ENCODE measurements around the gene ANKS1A. TPM values are rescaled to one million over a fixed set of nuclear protein-coding genes. Genes with fewer than 3 reads are reported as not detected.
"Not testable (repeated sequence)": the region's sequence is repeated elsewhere in the genome, so short reads cannot be mapped to it uniquely, and the experiment has no call there.

ANKS1A gene
- total RNA-seq, 1 experiment from 2014 or later, result 14.0 TPM

DNA sequence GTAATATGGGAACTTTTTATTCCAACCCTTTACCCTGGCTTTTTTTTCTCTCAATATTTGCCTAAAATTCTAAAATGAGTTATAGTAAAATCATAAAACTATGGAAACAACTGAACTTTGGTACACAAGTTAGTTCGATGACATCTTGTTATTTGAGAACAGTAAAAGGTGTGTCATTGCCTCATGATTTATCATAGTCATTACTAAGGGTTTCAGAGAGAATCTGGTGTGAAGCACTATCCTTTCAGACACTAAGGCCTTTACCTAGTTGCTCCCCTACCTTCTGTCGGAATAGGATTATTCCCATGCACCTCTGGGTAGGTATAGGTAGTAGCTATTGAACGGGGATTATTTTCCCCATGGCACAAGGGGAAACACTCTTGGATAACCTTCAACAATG lies 12.6 kb upstream of the ANKS1A start:
- Mint-ChIP-seq H3K27ac (ENCODE audit: low read depth, unreplicated experiment) (no peak overlapping the region), H3K27me3 (ENCODE audit: insufficient read depth, unreplicated experiment) (no peaks in the 10 kb centered on the region), H3K4me3 (ENCODE audit: unreplicated experiment) (no peak overlapping the region), H3K36me3 (ENCODE audit: insufficient read depth, unreplicated experiment) (peaks cover 66% of the 10 kb centered on the region), H3K4me1 (ENCODE audit: insufficient read depth, unreplicated experiment) (no peaks in the 10 kb centered on the region), H3K9me3 (ENCODE audit: unreplicated experiment) (no peaks in the 10 kb centered on the region)
- POLR2A ChIA-PET, result interaction anchor here (0.6 to 6.0 kb wide), 2 partner anchors 12 to 60 kb away, joined by 3 to 37 read pairs; partner anchors contain the start of genes ANKS1A and TAF11
- no TSS peak for BruUV-seq (replicated peaks)
- no peak for DNase-seq (ENCODE audit: unreplicated experiment)
- CTCF ChIA-PET, result interaction anchor here (0.6 kb wide), 1 partner anchor 263 kb away, joined by 3 read pairs; no protein-coding TSS in a partner anchor
- TF ChIP-seq, protein P1, sequence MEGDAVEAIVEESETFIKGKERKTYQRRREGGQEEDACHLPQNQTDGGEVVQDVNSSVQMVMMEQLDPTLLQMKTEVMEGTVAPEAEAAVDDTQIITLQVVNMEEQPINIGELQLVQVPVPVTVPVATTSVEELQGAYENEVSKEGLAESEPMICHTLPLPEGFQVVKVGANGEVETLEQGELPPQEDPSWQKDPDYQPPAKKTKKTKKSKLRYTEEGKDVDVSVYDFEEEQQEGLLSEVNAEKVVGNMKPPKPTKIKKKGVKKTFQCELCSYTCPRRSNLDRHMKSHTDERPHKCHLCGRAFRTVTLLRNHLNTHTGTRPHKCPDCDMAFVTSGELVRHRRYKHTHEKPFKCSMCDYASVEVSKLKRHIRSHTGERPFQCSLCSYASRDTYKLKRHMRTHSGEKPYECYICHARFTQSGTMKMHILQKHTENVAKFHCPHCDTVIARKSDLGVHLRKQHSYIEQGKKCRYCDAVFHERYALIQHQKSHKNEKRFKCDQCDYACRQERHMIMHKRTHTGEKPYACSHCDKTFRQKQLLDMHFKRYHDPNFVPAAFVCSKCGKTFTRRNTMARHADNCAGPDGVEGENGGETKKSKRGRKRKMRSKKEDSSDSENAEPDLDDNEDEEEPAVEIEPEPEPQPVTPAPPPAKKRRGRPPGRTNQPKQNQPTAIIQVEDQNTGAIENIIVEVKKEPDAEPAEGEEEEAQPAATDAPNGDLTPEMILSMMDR (IDR thresholded peaks at IDR 0.05; ENCODE audit: unreplicated experiment), result no peak
- intact Hi-C loops (cut with micrococcal nuclease), result no loop called here

DNA sequence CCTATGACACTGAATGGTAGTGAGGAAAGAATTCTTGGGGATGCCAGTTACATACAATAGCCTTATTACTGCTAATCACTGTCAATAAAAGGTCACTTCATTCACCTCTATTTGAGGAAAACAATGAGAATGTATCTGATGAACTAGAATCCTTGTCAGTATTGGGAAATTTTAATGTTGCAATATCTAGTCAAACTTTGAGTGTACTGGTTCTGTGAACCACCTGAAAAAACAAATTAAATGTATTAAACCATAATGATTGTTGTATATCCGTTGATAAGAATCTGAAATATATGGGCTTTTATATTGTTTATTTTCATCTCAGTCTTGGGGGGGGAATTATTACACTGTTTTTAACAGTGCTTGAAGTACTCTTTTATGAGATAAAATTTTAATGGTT lies 11.8 kb upstream of the ANKS1A start:
- ChIA-PET CTCF (no interaction called here), POLR2A (interaction anchor here (6.0 kb wide), 1 partner anchor 11 kb away, joined by 37 read pairs; the partner anchor contains the start of genes ANKS1A and TAF11)
- no peak for DNase-seq (ENCODE audit: unreplicated experiment)
- peaks cover 59% of the 10 kb centered on the region for H3K36me3 Mint-ChIP-seq (ENCODE audit: insufficient read depth, unreplicated experiment)
- no peaks in the 10 kb centered on the region for H3K27me3 Mint-ChIP-seq (ENCODE audit: insufficient read depth, unreplicated experiment)
- H3K9me3 Mint-ChIP-seq (ENCODE audit: unreplicated experiment), result no peaks in the 10 kb centered on the region
- no TSS peak for BruUV-seq (replicated peaks)
- no peaks in the 10 kb centered on the region for H3K4me1 Mint-ChIP-seq (ENCODE audit: insufficient read depth, unreplicated experiment)
- no peak overlapping the region for H3K27ac Mint-ChIP-seq (ENCODE audit: low read depth, unreplicated experiment)
- TF ChIP-seq, protein P1 (IDR thresholded peaks at IDR 0.05; ENCODE audit: unreplicated experiment), result no peak
- no peak overlapping the region for H3K4me3 Mint-ChIP-seq (ENCODE audit: unreplicated experiment)
- intact Hi-C loops (cut with micrococcal nuclease), result no loop called here

DNA sequence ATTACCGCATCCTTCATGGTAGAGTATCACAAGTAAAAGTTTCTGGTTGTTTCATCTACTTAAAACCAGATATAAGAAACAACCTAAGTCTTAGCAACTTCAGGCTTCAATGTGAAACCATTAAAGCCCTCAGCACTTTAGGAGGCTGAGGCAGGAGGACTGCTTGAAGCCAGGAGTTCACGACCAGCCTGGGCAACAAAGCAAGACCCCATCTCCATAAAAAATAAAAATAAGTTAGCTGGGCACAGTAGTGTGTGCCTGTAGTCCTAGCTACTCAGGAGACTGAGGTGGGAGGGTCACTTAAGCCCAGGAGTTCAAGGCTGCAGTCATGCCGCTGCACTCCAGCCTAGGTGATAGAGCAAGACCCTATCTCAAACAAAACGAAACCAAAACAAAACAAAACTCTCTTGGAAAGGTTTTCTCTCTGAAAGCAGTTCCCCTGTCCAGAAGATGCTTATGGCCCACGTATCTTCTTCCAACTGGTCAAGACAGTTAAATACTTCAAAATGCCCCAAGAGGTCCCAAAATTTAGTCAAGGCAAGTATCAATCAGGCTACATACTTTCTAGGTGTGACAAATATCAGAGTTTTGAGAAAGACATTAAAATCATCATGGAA lies 11.1 kb upstream of the ANKS1A start:
- no peaks in the 10 kb centered on the region for H3K27me3 Mint-ChIP-seq (ENCODE audit: insufficient read depth, unreplicated experiment)
- no peaks in the 10 kb centered on the region for H3K4me1 Mint-ChIP-seq (ENCODE audit: insufficient read depth, unreplicated experiment)
- intact Hi-C loops (cut with micrococcal nuclease), result no loop called here
- no peaks in the 10 kb centered on the region for H3K9me3 Mint-ChIP-seq (ENCODE audit: unreplicated experiment)
- no TSS peak for BruUV-seq (replicated peaks)
- no peak for DNase-seq (ENCODE audit: unreplicated experiment)
- no peak overlapping the region for H3K27ac Mint-ChIP-seq (ENCODE audit: low read depth, unreplicated experiment)
- H3K36me3 Mint-ChIP-seq (ENCODE audit: insufficient read depth, unreplicated experiment), result peaks cover 56% of the 10 kb centered on the region
- ChIA-PET CTCF (no interaction called here), POLR2A (interaction anchor here (6.0 kb wide), 1 partner anchor 10 kb away, joined by 37 read pairs; the partner anchor contains the start of genes ANKS1A and TAF11)
- H3K4me3 Mint-ChIP-seq (ENCODE audit: unreplicated experiment), result no peak overlapping the region
- TF ChIP-seq, protein P1 (IDR thresholded peaks at IDR 0.05; ENCODE audit: unreplicated experiment), result no peak

DNA sequence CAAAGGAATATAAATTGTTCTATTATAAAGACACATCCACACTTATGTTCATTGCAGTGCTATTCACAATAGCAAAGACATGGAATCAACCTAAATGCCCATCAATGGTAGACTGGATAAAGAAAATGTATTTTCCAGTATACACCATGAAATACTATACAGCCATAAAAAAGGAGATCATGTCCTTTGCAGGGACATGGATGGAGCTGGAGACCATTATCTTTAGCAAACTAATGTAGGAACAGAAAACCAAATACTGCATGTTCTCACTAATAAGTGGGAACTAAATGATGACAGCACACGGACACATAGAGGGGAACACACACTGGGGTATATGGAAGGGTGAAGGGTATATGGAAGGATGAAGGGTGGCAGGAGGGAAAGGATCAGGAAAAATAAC lies 5.0 kb upstream of the ANKS1A start:
- POLR2A ChIA-PET; H3K27me3 Mint-ChIP-seq (ENCODE audit: insufficient read depth, unreplicated experiment); H3K27ac Mint-ChIP-seq (ENCODE audit: low read depth, unreplicated experiment); H3K4me1 Mint-ChIP-seq (ENCODE audit: insufficient read depth, unreplicated experiment); DNase-seq (ENCODE audit: unreplicated experiment); intact Hi-C loops (cut with micrococcal nuclease); H3K9me3 Mint-ChIP-seq (ENCODE audit: unreplicated experiment); BruUV-seq (replicated peaks); H3K4me3 Mint-ChIP-seq (ENCODE audit: unreplicated experiment): not testable (repeated sequence)
- peaks cover 30% of the 10 kb centered on the region for H3K36me3 Mint-ChIP-seq (ENCODE audit: insufficient read depth, unreplicated experiment)
- CTCF ChIA-PET, result interaction anchor here (0.6 kb wide), 1 partner anchor 75 kb away, joined by 3 read pairs; no protein-coding TSS in a partner anchor

Data from MCF 10A (cell line).